ENCODE data around the gene QRICH2.
"Not testable (repeated sequence)": the region's sequence is repeated elsewhere in the genome, so short reads cannot be mapped to it uniquely, and the experiment has no call there.

QRICH2 gene

DNA sequence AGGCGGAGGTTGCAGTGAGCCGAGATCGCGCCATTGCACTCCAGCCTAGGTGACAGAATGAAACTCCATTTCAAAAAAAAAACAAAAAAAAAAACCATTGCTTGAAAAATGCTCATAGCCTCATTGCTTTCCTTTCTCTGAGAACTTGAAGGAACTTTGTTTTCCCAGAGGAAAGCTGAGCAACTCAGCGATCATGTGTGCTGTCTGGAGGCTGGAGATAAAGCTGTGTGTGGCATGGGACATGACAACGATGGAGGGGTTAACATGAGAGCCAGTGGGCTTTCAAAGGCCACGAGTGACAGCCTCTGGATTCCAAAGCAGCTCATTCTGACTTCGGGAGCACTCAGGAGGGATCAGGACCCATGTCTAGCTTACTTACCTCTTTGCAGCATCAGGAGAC lies 21.6 kb upstream of the QRICH2 start:
- no peak for FAIRE-seq

DNA sequence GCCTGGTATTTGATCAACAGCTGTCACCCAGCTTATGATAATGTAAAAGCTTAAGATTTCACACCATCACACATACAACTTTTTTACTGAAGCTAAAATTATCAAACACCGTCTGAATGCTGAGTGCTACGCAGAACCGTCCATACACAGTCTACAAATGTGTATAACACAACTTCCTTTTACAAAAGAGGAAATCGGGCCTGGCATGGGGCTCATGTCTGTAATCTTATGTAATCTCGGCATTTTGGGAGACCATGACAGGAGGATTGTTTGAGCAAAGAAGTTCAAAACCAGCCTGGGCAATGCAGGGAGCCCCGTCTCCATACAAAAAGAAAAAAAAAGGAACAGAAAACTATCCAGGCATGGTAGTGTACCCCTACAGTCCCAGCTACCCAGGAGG lies 19.6 kb upstream of the QRICH2 start:
- no peak for FAIRE-seq

DNA sequence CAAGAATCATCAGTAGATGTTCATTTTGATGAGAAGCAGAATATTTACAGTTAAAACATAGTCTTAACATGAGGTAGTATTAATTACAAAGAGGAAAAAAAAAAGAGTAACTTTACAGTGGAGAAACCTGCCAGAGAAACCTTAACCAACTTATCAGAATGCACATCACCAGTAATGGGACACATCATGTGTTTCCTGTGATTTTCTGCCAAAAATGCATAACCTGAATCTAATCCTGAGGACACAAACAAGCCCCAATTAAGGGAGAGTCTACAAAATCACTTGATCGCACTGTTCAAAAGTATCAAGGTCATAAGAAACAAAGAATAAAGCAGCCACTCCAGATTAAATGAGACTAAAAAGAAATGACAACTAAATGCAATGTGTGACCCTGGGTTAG lies 18.2 kb upstream of the QRICH2 start:
- FAIRE-seq, result no peak

DNA sequence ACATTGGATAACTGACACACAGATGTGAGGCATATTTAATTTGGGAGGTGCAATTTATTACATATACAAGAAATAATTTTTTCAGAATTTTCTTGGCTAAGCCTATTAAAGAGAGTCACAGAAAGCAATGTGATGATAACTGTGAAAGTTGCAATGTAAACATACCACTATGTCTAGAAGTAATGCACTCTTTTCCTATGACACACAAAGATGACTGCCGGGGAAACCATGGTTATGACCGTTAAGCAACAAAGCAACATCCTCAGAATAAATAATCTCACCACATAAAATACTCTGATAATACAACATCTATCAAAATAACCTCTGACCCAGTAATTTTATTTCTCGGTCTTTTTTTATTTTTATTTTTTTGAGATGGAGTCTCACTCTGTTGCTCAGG lies 10.5 kb upstream of the QRICH2 start:
- FAIRE-seq, result no peak

DNA sequence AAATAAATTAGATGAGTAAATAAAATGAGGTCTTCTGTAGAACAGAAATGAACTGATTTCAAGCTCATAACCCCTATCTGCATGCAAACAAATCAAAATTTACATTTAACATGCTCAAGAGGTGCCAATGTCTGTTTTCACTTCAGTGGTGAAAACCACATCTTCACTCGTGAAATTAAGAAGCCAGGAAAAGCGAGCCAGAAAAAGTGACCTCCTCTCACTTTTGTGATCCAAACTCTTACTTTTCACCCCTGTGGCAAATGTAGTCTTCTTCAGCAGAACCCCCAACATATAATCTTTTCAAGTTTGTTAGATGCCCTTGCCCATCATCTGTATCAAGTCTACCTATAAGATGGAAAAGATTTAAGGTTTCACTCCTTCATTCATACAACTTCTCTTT lies 9.5 kb upstream of the QRICH2 start:
- no peak for FAIRE-seq

DNA sequence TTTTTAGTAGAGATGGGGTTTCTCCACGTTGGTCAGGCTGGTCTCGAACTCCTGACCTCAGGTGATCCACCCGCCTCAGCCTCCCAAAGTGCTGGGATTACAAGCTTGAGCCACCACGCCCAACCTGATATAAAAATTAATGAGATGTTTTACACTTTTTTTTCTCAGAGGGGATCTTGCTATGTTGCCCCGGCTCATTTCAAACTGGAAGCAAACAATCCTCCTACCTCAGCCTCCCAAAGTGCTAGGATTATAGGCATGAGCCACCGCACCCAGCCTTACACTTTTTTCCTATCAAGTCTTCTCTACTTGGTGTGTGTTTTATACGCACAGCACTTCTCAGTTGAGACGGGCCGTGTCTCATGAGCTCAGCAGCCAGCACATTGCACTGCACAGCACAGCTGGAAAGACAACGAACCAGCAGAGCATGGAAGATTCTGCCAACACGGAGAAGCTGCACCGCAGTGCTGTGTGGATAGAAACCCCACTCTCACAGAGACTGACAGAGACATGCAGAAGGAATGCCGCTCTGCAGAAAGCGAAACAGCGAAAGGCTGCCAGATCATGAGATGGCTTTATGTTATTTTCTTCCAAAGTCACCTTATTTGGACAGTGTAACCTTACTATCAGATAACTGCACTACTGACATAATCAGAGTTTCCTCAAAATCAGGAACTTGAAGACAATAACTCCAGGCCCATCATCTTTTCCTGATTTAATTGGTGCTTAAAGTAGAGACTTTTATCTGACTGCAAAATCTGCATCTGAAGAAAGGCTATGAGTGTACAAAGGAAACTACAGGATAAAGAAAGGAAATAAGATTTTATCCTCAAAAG lies 6.5 kb upstream of the QRICH2 start:
- FAIRE-seq, result no peak

DNA sequence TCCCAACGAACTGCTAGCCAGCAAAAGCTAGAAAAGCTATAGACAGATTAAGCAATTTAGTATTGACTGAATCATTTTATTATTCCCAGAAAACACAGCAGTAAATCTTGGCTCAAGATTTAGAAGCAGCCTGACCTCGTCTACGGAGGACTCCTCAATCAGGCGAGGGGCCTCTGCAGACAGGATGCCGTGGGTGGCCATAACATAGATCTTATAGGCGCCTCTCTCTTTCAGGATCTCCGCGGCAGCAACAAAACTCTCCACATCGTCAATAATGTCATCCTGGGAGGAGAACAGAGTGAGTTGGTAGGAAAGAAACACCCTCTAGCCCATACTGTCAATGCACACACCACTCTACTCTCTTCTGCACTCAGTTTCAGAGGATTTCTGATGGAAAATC lies 4.7 kb upstream of the QRICH2 start:
- FAIRE-seq, result no peak

DNA sequence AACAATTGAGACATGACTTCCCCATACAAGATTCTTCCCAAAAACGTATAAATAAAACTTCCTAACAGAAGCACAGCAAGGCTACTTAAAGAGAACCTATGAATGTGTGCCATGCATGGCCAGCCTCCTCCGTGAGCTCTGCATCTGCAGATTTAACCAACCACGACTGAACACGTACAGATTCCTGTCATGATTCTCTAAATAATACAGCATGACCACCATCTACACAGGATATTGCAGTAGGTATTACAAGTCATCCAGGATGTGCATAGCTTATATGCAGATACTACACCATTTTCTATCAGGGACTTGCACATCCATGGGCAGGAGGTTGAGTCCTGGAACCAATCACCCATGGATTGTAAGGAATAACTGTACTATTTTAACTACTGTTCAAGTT lies 1.4 kb upstream of the QRICH2 start:
- no peak for FAIRE-seq

DNA sequence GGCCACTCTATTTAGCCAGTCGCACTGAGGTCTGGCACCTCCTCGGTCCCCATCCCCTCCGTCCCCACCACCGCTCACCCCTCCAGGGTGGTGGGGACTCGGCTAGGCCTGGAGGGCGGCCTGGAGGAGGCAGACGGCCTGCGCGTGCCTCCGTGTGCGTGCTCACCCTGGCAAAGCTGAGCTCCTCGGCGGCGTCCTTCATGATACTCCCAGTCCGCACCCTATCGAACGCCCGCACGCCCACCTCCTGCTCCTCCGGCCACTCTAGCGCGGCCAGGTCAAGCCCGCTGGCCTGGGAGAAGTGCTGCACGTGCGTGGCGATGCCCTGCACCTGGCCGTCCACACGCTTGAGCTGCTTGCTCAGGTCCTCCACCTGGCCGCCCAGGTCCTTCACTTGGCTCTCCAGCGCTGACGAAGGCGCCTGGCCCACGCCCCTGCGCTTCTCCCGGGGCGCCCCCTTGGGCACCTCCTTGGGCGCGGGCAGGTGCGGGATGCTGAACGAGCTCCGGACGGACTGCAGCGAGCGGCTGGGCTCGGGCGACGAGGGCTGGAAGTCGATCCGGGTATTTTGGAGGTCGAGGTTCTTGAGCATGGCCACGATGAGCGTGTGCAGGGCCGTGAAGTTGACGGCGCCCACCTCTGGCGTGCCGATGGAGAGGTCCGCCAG lies 644 bp downstream of the QRICH2 start:
- no peak for FAIRE-seq

DNA sequence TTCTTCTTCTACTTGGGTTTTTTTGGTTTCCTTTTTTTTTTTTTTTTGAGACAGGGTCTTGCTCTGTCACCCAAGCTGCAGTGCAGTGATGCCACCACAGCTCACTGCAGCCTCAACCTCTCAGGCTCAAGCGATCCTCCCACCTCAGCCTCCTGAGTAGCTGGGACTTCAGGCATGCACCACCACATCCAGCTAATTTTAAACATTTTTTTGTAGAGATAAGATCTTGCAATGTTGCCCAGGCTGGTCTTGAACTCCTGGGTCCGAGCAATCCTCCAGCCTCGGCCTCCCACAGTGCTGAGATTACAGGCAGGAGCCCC lies 3.0 kb downstream of the QRICH2 start:
- FAIRE-seq, result not testable (repeated sequence)

DNA sequence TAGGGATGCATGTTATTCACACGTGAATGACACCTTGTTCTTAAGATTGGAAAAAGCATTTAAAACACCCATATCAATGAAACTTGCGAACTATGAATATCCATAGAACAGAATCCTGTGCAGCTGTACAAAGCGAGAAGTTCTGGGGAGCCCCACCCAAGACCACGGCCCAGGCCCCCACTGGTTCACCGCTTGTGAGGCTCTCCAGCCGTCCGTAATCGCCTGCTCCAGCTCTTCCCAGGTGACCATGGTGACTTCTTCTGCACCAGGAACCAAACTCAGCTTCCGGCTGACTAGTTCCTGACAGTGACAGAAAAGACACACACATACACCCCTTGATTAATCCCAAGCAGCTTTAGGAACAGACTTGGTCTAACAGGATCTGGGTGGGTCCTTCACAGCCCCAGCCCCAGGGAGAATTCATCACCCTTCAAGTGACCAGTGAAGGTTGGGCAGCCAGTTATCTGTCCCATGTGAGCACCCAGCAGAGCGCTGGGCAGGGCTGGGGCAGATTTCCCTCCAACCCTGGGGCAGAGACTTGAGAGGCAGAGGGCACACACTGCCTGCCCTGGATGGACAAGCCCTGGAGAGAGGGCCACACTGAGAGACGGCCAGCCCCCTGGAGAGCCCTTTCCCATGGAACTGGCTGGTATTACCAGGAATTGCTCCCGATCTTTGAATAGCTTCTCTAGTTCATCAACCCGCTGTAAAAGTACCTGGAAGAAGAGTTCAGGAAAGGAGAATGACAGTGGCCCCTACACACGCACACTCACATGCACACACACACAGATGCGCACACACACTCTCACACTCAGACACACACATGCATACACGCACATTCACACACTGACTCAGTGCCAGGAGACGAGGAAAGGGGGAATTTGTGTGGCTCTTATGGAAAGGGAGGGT lies 3.6 kb downstream of the QRICH2 start:
- FAIRE-seq, result no peak

DNA sequence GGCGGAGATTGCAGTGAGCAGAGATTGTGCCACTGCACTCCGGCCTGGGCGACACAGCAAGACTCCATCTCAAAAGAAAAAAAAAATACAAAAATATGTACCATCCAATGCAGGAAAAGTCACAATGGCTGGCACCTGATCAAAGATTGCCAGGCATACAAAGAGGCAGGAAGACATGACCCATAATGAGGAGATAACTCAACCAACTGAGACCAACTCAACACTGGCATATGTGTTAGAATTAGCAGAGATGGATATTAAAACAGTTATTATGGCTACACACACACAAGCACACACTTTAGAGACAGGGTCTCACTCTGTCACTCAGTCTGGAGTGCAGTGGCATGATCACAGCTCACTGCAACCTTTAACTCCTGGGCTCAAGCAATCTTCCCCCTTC lies 10.6 kb downstream of the QRICH2 start:
- no peak for FAIRE-seq

DNA sequence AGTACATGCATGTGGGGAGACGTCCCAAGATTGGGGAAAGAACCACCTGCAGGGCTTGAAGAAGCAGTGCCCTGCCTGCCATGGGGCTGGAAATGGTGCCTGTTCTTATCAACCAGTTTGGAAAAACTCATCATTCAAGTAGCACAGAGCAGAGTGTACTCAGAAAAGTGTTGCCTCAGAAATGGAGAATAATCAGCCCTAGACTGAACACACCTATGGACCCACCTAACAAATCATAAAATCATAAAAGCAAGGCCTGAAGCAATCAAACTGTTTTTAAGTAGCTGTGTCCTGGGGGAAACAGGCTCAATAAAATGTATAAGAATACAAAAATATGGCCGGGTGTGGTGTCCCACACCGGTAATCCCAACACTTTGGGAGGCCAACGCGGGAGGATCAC lies 11.2 kb downstream of the QRICH2 start:
- no peak for FAIRE-seq

DNA sequence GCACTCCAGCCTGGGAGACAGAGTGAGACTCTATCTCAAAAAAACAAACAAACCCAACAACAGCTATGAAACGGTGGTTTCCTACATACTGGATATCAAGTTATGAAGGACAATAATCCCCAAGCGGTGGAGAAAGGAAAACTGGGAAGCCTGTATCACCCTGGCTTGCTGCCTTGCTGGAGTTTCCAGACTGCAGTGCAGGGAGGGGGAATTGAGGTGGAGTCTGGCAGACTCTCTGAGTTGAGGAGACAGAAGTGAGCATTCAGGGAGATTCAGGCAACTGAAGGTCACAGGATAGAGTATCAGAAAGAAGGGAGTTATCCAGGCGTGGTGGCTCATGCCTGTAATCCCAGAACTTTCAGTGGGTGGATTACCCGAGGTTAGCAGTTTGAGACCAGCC lies 11.9 kb downstream of the QRICH2 start:
- FAIRE-seq, result no peak

DNA sequence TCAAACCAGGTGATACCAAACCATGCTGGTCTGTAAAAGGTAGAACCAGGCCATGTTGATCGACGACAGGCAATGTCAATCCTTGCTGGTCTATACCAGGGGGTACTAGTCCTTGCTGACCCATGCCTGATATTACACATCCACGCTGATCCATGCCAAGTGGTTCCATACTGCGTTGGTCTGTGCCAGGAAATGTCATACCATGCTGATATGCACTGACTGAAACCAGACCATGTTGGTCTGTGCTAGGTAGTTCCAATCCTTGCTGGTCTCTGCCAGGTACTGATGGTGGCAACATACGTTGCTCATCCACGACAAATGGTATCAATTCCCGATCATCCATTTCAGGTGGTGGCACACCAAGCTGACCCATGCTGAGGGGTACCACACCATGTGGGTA lies 15.0 kb downstream of the QRICH2 start:
- FAIRE-seq, result no peak

DNA sequence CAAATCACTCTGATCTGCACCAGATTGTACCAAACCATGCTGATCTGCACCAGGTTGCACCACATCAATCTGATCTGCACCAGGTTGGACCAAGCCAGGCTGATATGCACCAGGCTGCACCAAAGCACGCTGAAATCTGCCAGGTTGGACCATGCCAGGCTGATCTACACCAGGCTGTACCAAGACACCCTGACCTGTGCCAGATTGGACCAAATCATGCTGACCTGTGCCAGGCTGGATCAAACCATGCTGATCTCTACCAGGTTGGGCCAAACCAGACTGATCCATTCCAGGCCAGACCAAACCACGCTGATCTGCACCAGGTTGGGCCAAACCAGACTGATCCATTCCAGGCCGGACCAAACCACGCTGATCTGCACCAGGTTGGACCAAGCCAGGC lies 15.5 kb downstream of the QRICH2 start:
- FAIRE-seq, result no peak

DNA sequence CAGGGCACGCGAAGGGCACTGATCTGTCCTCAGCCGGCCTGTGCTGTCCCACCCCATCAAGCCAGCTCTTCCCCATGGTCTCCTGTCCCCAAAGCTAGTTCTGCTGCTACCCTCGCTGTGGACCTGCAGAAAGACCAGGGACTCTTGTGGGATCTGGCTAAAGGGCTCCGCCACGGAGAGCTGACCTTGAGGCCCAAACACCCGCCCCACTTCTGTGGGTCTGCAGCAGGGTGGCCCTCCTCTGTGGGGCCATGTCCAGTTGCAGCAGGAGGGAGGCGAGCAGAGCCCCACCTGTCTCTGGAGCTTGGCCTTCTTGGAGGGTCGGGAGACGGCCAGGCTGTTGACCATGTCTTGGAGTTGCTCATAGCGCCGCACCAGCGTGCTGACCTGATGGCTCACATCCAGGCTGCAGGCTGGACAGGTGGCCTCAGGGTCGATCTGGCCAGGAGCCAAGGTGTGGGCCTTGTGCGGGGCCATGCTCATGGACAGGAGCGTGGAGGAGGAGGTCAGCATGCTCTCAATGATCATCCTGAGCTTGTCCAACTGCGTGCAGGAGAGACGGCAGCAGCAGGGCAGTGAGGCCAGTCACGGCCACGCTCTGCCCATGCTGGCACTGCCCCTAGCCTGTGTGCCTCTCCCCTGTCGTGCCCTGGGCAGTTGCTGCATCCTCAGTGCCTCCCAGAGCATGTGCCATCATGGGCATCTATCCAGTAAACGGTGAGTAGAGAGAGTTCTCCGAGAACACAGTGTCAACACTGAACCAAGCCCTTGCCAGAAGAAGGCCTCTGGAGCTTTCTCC lies 26.3 kb downstream of the QRICH2 start:
- FAIRE-seq, result no peak

DNA sequence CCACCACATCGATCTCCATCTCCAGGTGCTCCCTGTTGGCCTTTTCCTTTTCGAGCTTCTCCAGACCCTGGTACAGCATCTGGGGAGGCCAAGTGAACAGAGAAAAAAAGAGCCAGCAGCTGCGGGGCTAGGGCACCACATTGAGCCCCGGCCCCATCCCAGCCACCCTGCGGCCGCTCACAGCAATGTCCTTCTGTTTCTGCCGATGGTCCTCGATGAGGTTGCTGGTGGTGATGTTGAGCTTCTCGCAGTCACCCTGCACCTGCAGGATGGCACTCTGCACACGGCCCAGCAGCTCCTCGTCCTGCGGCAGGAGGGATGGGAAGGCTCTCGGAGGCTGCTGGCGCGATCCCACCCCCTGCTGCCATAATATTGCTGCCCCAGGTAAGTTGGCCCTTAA lies 27.4 kb downstream of the QRICH2 start:
- no peak for FAIRE-seq

DNA sequence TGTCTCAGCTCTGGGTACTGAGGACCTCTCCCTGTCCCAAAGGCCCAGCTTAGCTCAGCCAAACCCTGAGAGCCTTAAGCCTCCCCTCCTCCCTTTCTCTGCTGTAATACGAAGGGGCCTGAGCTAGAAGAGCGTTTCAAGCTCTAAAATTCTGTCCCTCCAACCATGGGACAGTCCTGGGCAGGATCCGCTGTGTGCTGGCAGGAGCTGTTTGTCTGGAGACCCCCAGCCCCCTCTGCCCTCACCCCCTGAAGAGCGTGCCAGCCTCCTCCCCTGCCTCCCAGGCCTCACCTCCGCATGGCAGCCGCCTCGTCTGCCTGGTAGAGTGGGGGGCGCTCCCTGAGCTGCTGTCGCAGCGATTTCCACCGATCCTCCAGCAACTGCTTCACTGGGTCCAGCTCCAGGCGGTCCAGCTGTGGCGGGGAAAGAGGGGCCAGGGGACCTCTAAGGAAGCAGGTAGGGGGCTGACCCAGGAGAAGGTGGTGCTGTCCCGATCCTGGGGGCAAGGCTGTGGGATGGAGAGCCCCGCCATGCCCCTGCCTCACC lies 28.3 kb downstream of the QRICH2 start:
- no peak for FAIRE-seq

DNA sequence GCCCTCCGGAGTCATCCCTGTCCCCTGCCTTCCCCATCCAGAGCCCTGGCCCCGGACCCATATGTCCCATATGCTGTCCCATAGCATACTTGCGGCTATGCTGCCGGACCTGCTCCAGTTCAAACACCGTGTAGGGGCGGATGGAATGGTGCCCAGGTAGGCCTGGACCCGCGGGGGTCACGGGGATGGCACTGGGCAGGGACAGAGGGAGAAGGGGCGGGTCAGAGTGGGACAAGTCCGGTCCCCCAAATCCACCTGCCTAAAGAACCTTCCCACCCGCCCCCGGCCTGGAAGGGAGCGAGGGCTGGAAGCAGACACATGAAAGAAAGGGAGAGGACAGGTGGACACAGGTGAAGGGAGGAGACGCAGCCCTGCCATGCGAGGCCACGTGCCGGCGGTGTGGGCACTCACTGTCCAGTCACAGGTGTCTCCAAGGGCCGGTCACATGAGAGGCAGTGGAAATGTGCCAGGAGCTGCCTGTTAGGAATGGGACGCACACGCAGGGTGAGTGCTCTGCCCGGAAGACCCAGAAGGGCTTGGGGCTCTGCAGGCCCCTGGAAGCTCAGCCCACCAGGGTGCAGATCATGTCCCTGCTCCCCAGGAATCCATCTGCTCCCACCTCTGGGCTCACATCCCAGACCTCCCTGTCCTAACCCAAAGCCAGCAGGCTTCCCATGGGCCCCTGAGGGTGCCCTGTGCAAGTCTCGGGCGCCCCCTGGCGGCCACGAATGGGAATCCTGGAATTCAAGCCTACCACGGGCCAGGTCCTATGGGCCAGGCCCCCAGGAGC lies 28.9 kb downstream of the QRICH2 start:
- FAIRE-seq, result no peak

DNA sequence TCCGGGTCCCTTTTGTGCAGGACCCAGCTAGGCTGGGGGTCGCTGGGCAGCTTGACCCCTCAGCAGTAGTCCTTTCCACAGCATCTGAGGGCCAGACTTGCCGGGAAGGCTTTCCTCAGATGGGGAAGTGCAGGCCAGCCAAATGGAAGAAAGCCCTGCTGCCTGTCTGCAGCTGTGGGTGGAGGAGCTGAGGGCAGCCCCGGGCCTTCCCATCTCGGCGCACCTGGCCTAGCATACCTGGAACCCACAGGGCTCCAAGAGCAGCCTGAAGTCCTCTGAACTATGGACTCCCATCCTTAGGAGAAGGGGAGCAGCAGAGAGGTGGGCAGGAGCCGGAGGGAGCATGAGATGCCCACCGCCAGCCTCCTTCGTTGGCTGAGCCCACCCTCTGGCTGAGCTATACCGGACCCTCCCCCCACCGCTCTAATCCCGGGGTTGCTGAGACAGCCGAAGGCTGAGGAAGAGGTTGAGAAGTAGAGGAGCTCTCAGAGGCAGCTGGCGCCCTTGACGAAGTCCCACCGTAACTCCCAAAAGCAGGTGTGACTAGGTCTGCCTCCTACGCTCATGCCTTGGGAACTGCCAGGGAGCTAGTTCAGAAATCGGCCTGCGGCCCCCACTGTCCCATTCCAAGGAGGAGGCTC lies 29.7 kb downstream of the QRICH2 start:
- FAIRE-seq, result no peak

Data from endometrium (tissue), 2 donors.